GM12874 (cell line): Measurements from ENCODE around the gene RENBP.

Experiments
- CTCF ChIP-seq: IDR thresholded peaks from 2 replicates; pipeline ENCODE4 v1.5.1; 2011; ENCODE audit warnings: low read depth, mild to moderate bottlenecking, control low read depth, low read length, moderate library complexity; ENCODE audit not compliant: insufficient read depth

Gene RENBP

GRCh38 chrX:153913701-153914100, 30.7 kb downstream of the RENBP start:
- no peak for TF ChIP-seq CTCF

- TF ChIP-seq CTCF = no peak
These were observed 31.2 kb downstream of the RENBP start for GRCh38 chrX:153913211-153913610.

- no peak for TF ChIP-seq CTCF
These were observed 32.6 kb downstream of the RENBP start for GRCh38 chrX:153911798-153912197.

DNA sequence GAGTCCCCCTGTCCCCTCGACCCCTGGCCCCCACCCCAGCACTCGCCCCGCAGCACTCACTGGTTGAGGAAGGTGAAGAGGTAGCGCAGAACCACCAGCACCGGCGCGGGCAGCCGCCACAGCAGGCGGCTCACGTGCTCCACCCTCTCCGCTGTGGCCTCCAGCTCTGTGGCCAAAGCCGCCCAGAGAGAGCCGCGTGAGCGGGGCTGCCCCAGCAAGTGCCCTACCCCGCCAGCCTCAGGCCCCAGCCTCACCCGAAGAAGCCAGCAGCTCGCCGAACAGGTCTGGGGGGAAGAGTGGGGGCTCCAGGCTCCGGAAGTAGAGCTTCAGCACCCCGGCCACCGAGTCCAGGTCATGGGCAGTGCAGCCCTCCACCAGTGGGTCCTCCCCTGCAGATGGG, 34.0 kb downstream of the RENBP start:
- TF ChIP-seq CTCF = no peak

- no peak for TF ChIP-seq CTCF
These were observed 34.5 kb downstream of the RENBP start for GRCh38 chrX:153909980-153910360.

DNA sequence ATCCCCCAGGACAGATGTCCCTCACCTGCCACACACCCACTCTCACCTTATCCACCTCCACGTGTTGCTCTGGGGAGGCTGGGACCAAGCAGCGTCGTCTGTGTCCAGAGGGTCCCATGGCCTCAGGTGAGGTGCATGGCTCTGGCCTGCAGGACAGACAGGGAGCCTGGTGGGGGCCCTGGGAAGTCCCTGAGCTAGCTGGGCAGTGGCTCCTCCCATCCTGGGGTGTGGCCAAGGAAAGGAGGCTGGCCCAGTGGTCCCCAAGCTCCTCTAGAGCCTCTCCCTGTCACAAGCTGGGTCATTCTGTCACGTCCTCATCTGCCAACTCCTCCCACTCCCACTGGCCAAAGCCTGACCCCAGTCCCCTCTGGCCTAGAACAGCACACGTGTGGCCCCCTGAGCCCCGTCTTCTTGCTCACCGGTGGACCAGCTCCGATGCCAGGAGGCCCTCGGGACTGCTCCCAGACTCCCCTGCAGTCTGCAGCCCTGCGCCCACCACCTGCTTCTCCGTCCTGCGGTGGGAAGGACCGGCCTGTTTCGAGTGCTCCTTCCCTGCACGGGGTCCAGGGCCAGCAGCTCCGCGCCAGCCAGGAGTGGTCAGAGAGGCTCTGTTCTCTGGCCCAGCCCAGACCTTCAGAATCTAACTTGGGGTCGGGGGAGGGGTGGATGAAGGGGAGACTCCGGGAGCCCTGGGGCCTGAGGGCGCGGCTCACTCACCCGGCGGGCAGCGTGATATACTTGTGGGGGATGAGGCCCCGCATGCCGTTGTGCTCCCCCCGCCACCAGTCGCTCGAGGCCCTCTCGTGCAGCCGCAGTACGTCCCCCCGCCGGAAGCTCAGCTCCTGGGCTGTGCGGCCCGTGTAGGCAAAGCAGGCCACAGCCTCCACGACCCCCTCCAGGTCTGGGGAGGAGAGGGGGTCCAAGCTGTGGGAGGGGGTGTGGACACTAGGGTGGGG, 35.1 kb downstream of the RENBP start:
- TF ChIP-seq CTCF = no peak

GRCh38 chrX:153908219-153908860, 36.1 kb downstream of the RENBP start:
- TF ChIP-seq CTCF = no peak
